ENCODE results near the gene ASB2.

GRCh38 chr14:93947282-93947681 lies 29.1 kb downstream of the ASB2 start:
- TF ChIP-seq CTCF (IDR thresholded peaks at IDR 0.05 in 2 of 3, conservative IDR thresholded peaks at IDR 0.05 in 1 of 3; ENCODE audit: borderline replicate concordance in 1 of 3, insufficient read depth in 1 of 3, low read depth in 2 of 3, low read length in 2 of 3), result no peak
- TF ChIP-seq EZH2phosphoT487 (IDR thresholded peaks at IDR 0.05; ENCODE audit: borderline replicate concordance), result no peak

All from HCT116 (cell line).